T47D (cell line): ENCODE results near the gene TAOK3.
"Not testable (repeated sequence)": the region's sequence is repeated elsewhere in the genome, so short reads cannot be mapped to it uniquely, and the experiment has no call there.

Experiments used
- DNase-seq, 2 experiments: peaks; one replicate each; pipeline versions ENCODE4 v3.0.0 to v3.0.0-alpha.2; 2011 to 2012; ENCODE audit warnings: low read depth in 1 of 2, low spot score in 1 of 2
- JUND ChIP-seq: IDR thresholded peaks from 2 replicates; pipeline ENCODE4 v1.6.1; 2012; ENCODE audit warnings: low read depth
- in situ Hi-C: cut with HindIII; loops from 2 replicates; pipeline ENCODE4 v1.10.0; 2016; ENCODE audit warnings: low sequenced_read_pairs, low pct_unique_long_range_greater_than_20kb

The TAOK3 gene

GRCh38 chr12:118372541-118373495 is at the start of gene TAOK3:
Gene TAOK3, minus strand, starts transcription at chr12:118372907. Its CDS starts 117,340 bp downstream, at chr12:118255567.
- no peak for TF ChIP-seq JUND
- in situ Hi-C loops, result no loop called here
- peak; percentile 96 to 100 for DNase-seq

DNA sequence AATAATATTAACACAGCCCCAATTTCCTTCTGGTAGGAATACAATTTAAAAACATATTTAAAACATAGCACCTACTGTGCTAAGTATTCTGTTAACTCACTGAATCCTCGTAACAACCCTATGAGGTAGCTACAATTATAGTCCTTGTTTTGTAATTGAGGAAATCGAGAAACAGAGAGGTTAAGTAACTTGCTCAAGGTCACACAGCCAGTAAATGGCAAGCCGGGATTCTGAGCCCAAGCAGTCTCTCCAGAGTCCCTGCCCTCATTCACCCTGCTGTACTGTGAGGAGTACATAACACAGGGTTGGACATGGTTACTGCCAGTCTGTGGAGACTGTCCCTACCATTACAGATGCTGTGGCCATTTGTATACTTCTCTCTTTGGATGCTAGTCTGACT is 48.0 kb upstream of the TAOK3 start:
- no peak for TF ChIP-seq JUND
- in situ Hi-C loops, result no loop called here
- DNase-seq, result no peak

- TF ChIP-seq JUND, result no peak
- in situ Hi-C loops, result no loop called here
- no peak for DNase-seq
These were observed 45.8 kb upstream of the TAOK3 start for GRCh38 chr12:118418385-118419057.

DNA sequence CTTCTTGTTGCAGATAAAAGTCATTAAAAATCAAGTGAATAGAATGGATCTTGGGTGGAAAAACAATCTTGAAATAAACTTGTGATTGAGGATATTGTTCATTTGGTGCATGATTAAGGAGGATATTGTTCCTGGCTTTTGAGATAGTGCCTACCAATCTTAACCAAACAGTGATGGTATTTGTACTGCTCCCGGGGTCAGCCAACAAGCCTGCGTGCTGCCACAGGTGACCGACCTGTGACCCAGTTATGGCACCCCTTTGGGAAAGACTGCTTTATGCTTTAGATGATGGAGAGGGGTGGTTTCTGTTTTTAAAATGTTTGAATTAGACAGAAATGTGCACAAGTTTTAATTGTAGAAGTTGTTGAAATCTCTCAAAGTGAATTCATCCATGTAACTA is 45.2 kb upstream of the TAOK3 start:
- no peak for TF ChIP-seq JUND
- no peak for DNase-seq
- in situ Hi-C loops, result no loop called here

- no peak for TF ChIP-seq JUND
- in situ Hi-C loops, result no loop called here
- no peak for DNase-seq
These were observed 37.1 kb upstream of the TAOK3 start for GRCh38 chr12:118409834-118410233.

DNA sequence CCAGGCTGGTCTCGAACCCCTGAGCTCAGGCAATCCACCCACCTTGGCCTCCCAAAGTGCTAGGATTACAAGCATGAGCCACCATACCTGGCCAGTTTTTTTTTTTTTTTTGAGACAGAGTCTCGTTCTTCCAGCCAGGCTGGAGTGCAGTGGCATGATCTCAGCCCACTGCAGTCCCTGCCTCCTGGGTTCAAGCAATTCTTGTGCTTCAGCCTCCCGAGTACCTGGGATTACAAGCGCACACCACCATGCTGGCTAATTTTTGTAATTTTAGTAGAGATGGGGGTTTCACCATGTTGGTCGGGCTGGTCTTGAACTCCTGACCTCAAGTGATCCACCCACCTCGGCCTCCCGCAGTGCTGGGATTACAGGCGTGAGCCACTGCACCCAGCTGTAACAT is 35.5 kb upstream of the TAOK3 start:
- in situ Hi-C loops, DNase-seq: not testable (repeated sequence)

DNA sequence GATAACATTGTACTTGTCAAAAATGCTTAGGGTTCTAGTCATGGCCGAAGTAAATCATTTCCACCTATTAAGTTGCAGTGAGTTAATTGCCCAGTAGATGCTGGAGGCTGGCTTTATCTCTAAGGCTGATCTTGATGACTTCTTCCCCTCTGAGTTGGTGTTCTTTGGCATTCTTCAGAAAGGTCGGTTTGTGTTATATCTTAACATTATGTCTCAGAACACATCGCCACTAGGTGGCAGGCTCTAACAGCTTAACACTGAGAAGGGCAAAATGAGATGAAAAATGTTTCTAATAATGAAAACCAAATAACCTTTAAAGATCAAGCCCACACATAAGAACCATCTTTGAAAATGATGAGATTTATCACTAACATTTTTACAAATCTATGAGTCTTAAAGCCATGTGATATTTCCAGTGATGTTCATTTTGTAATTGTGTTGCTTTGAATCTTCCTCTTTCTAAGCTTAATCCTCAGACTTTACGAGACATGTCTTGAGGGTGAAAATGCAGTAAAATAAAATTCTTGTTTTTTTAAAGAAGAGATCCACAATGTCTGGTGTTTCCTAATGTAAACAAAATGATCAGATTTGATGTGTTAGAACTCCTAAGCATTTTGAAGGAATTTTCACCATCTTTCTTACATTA is 32.3 kb upstream of the TAOK3 start:
- DNase-seq, result peak; percentile 37 to 72
- no peak for TF ChIP-seq JUND
- in situ Hi-C loops, result no loop called here

- TF ChIP-seq JUND, result no peak
- in situ Hi-C loops, result no loop called here
- no peak for DNase-seq
These were observed 29.5 kb upstream of the TAOK3 start for GRCh38 chr12:118402251-118402650.

DNA sequence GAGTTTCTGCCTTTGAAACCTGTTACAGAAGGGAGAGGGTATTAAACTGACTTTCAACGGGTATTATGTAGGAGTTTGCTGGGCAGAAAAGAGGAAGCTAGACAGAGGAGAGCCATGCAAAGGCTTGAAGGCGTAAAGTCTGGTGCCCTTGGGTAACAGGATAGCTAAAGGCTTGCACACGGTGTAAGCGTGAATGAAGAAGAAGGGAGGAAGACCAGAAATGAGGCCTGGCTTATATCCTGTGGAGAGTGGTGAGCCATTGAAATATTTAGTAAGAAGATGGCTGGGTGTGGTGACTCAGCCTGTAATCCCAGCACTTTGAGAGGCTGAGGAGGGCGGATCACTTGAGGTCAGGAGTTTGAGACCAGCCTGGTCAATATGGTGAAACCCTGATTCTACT is 26.2 kb upstream of the TAOK3 start:
- no peak for TF ChIP-seq JUND
- no peak for DNase-seq
- in situ Hi-C loops, result no loop called here

GRCh38 chr12:118398524-118398923 is 25.8 kb upstream of the TAOK3 start:
- no peak for TF ChIP-seq JUND
- in situ Hi-C loops, result no loop called here
- no peak for DNase-seq

DNA sequence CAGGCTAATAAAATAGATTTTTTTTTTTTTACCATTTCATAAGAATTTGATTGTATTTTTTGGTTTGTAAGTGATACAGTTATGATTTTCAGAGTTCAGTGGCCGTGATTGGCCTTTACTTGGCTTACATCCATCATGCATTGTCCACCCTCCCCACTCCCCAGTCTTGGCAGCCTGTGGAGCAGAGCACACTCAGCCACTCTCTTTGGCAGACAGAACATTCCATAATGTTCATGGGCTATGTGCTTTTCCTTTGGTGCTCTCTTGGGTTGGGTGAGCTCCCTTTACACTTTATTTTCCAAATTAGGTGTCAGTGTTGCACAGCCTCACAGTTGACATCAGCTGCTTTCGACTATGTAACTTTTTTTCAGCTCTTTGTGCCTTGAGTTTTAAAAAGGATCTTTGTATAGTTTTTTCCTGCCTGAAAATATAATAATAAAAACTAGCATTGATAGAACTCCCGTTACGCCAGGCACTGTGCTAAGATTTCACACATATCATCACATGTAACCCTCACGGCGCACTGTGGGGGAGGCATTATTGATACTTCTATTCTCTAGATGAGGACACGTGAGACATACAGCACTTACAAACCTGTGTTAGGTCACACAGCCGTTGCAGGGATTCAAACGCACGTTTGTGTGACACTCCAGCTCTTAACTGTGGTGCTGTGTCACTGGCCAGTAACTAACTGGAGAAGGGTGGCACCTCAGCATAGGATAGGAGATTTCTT is 25.2 kb upstream of the TAOK3 start:
- DNase-seq, result no peak
- in situ Hi-C loops, result no loop called here
- TF ChIP-seq JUND, result no peak

- in situ Hi-C loops, result no loop called here
- DNase-seq, result no peak
- no peak for TF ChIP-seq JUND
These were observed 19.1 kb upstream of the TAOK3 start for GRCh38 chr12:118391836-118392235.
